ENCODE measurements around the gene DGCR8.

Gene DGCR8

GRCh38 chr22:20123366-20124082 is 43.5 kb downstream of the DGCR8 start:
- intact Hi-C loops (cut with micrococcal nuclease), result no loop called here
- Mint-ChIP-seq H3K4me1 (ENCODE audit: low read depth) (peaks cover 11% of the 10 kb centered on the region), H3K36me3 (ENCODE audit: low read depth) (peaks cover 98% of the 10 kb centered on the region), H3K27me3 (no peaks in the 10 kb centered on the region), H3K27ac (no peak overlapping the region), H3K9me3 (no peaks in the 10 kb centered on the region), H3K4me3 (no peak overlapping the region)

GRCh38 chr22:20124083-20124787 is 44.2 kb downstream of the DGCR8 start:
- Mint-ChIP-seq H3K4me3 (no peak overlapping the region), H3K9me3 (no peaks in the 10 kb centered on the region), H3K4me1 (ENCODE audit: low read depth) (peaks cover 4% of the 10 kb centered on the region), H3K36me3 (ENCODE audit: low read depth) (peaks cover 91% of the 10 kb centered on the region), H3K27ac (no peak overlapping the region), H3K27me3 (no peaks in the 10 kb centered on the region)
- intact Hi-C loops (cut with micrococcal nuclease), result no loop called here

DNA sequence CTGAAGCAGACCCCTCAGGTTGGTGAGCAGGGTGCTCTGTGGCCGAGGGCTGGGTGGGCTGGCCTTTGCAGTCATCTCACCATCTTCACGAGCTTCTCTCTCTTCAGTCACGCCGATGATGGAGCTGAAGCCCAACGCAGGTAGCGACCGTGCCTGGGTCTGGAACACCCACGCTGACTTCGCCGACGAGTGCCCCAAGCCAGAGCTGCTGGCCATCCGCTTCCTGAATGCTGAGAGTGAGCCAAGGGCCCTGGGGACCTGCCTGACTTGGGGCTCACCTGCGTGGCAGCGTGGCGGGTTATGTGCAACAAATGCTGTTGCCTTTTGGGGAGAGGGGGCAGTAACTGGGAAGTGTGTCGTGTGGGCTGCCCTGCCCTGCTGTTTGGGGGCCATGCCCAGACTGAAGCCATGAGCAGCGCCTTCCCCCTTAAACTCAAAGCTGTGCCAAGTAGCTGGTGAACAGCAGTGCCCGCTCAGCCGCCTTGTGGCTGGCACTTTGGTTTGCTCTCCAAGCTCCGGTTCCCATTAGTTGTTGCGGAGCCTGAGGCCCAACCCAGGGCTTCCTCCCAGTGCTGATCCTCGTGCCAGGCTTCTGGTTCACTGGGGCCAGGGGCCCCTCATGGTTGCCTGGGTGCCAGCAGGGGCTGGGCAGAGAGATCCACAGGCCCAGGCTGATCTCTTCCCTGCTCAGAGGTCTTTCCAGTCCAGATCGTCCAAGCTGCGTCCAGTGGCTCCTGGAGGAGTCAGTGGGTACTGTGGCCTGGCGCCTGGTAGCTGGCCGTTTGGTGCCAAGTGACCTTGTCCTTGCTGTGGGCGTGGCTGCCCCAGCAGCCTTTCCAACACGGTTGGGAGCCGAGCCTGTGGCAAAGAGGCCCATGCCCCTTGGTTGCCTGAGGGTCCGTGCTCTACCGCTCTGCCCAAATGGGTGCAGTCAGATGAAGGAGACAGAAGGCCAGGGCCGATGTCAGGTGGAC is 45.4 kb downstream of the DGCR8 start:
- no peak overlapping the region for H3K27ac Mint-ChIP-seq
- intact Hi-C loops (cut with micrococcal nuclease), result no loop called here

GRCh38 chr22:20126284-20127029 is 46.4 kb downstream of the DGCR8 start:
- intact Hi-C loops (cut with micrococcal nuclease), result no loop called here
- Mint-ChIP-seq H3K4me1 (ENCODE audit: low read depth) (peaks cover 15% of the 10 kb centered on the region), H3K27me3 (no peaks in the 10 kb centered on the region), H3K9me3 (no peaks in the 10 kb centered on the region), H3K4me3 (no peak overlapping the region), H3K36me3 (ENCODE audit: low read depth) (peaks cover 69% of the 10 kb centered on the region), H3K27ac (no peak overlapping the region)

More for the DNA sequence above, 45.4 kb downstream of the DGCR8 start:
- H3K36me3 Mint-ChIP-seq (ENCODE audit: low read depth), result peaks cover 79% of the 10 kb centered on the region
- peaks cover 11% of the 10 kb centered on the region for H3K4me1 Mint-ChIP-seq (ENCODE audit: low read depth)
- no peaks in the 10 kb centered on the region for H3K27me3 Mint-ChIP-seq
- no peak overlapping the region for H3K4me3 Mint-ChIP-seq
- H3K9me3 Mint-ChIP-seq, result no peaks in the 10 kb centered on the region

DNA sequence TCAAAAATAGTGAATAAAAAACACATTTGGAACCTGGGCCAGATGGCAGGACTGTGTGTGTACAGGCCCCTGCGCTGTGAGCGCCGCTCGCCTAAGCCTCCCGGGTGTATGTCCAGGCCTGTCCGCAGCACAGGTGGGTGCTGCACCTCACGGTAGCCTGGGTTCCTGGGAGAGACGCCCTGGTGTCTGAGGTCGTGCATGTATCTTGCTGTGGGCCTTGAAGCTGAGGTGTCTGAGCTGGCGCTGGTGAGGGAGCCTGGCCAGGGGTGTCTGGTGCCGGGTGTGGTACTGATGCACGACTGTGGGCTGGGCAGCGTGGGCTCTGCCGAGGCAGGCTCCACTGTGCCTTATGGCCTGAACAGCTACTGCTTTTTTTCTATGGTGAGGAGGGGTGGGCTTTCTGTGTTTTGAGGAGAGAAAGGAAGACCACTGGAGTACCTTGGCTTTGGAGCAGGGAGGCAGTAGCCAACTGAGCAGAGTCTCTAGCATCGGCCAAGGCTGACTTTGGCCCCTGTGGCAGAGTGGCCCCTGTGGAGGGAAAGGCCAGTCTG is 47.4 kb downstream of the DGCR8 start:
- Mint-ChIP-seq H3K36me3 (ENCODE audit: low read depth) (peaks cover 60% of the 10 kb centered on the region), H3K9me3 (no peaks in the 10 kb centered on the region)

DNA sequence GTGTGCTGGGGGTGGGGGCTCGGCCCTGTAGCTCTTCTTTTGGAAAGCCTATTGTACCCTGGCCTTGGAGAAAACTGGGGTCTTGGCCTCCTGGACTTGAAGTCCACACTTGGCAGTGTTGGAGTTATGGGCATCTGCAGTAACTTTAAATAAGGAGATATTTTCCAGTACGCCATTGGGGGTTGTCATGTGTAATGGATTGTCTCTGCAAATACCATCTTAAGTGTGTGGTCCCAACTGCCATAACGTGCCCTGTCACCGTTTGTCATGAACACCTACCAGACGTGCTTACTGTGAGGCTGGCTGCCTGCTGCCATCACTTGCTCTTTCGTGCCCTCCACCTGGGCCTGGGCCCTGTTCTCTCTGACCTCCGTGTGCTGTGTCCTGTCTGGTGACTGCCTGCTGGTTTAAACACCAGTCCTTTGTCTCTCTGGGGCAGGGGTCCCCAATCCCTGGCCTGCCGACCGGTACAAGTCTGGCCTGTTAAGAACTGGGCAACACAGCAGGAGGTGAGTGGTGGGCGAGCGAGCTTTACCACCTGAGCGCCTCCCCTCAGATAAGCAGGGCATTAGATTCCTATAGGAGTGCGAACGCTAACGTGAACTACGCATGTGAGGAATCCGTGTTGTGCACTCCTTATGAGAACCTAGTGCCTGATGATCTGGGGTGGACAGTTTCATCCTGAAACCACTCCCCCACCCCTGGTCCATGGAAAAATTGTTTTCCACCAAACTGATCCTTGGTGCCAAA is 48.0 kb downstream of the DGCR8 start:
- H3K27ac Mint-ChIP-seq, result no peak overlapping the region
- H3K36me3 Mint-ChIP-seq (ENCODE audit: low read depth), result peaks cover 53% of the 10 kb centered on the region
- H3K27me3 Mint-ChIP-seq, result no peaks in the 10 kb centered on the region
- no peak overlapping the region for H3K4me3 Mint-ChIP-seq
- peaks cover 23% of the 10 kb centered on the region for H3K4me1 Mint-ChIP-seq (ENCODE audit: low read depth)
- no peaks in the 10 kb centered on the region for H3K9me3 Mint-ChIP-seq
- intact Hi-C loops (cut with micrococcal nuclease), result no loop called here

More for the DNA sequence above, 47.4 kb downstream of the DGCR8 start:
- peaks cover 17% of the 10 kb centered on the region for H3K4me1 Mint-ChIP-seq (ENCODE audit: low read depth)
- no peak overlapping the region for H3K27ac Mint-ChIP-seq
- intact Hi-C loops (cut with micrococcal nuclease), result no loop called here
- H3K4me3 Mint-ChIP-seq, result no peak overlapping the region
- no peaks in the 10 kb centered on the region for H3K27me3 Mint-ChIP-seq

GRCh38 chr22:20128619-20128901 is 48.5 kb downstream of the DGCR8 start:
- intact Hi-C loops (cut with micrococcal nuclease), result no loop called here
- H3K4me1 Mint-ChIP-seq (ENCODE audit: low read depth), result peaks cover 28% of the 10 kb centered on the region
- no peak overlapping the region for H3K4me3 Mint-ChIP-seq
- no peaks in the 10 kb centered on the region for H3K27me3 Mint-ChIP-seq
- no peak overlapping the region for H3K27ac Mint-ChIP-seq
- H3K9me3 Mint-ChIP-seq, result no peaks in the 10 kb centered on the region
- peaks cover 48% of the 10 kb centered on the region for H3K36me3 Mint-ChIP-seq (ENCODE audit: low read depth)

GRCh38 chr22:20128902-20129746 is 49.1 kb downstream of the DGCR8 start:
- Mint-ChIP-seq H3K27ac (no peak overlapping the region), H3K9me3 (no peaks in the 10 kb centered on the region), H3K4me3 (no peak overlapping the region), H3K27me3 (no peaks in the 10 kb centered on the region), H3K4me1 (ENCODE audit: low read depth) (peaks cover 34% of the 10 kb centered on the region), H3K36me3 (ENCODE audit: low read depth) (peaks cover 42% of the 10 kb centered on the region)
- intact Hi-C loops (cut with micrococcal nuclease), result no loop called here

GRCh38 chr22:20129747-20130014 is 49.6 kb downstream of the DGCR8 start:
- no peak overlapping the region for H3K4me3 Mint-ChIP-seq
- no peaks in the 10 kb centered on the region for H3K27me3 Mint-ChIP-seq
- H3K4me1 Mint-ChIP-seq (ENCODE audit: low read depth), result peaks cover 39% of the 10 kb centered on the region
- H3K36me3 Mint-ChIP-seq (ENCODE audit: low read depth), result peaks cover 37% of the 10 kb centered on the region
- intact Hi-C loops (cut with micrococcal nuclease), result no loop called here
- no peak overlapping the region for H3K27ac Mint-ChIP-seq
- no peaks in the 10 kb centered on the region for H3K9me3 Mint-ChIP-seq

DNA sequence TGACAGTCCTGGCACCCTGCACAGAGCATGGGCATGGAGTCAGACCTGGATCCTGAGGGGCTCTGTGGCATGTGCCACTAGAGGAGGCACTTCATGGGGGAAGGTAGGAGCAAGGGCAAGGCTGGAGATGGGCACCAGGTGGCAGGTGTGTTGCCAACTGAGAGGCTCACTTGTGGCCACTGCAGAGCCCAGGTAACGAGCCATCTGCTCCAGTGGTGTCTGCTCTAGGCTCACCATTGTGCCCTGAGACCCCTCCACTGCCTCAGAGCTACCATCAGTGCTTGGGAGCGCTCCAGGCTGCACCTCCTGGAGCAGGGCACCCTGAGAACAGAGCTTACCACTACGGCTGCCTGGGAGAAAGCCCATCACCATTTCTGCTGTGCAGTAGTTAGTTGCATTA is 50.3 kb downstream of the DGCR8 start:
- no peaks in the 10 kb centered on the region for H3K27me3 Mint-ChIP-seq
- H3K27ac Mint-ChIP-seq, result no peak overlapping the region
- peaks cover 40% of the 10 kb centered on the region for H3K4me1 Mint-ChIP-seq (ENCODE audit: low read depth)
- intact Hi-C loops (cut with micrococcal nuclease), result no loop called here
- H3K9me3 Mint-ChIP-seq, result no peaks in the 10 kb centered on the region
- no peak overlapping the region for H3K4me3 Mint-ChIP-seq
- peaks cover 31% of the 10 kb centered on the region for H3K36me3 Mint-ChIP-seq (ENCODE audit: low read depth)

- no peaks in the 10 kb centered on the region for H3K27me3 Mint-ChIP-seq
Observed at GRCh38 chr22:20130731-20131596, 50.9 kb downstream of the DGCR8 start.

DNA sequence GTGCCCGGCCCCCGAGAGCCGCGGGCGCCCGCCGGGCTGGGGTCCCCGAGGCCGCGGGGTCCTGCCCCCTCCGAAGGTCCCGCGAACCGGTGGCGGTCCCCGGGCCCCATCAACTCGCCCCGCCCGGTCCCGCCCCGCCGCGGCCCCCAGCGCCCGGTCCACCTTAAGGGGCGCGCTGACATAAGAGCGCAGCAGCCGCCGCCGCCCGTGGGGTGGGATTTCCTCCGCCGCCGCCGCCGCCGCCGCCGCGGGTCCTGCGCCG is 51.5 kb downstream of the DGCR8 start, which contains the start of gene ZDHHC8:
ZDHHC8 (plus strand) TSS at position 208 of the 262 bp plus-strand sequence. CDS start 144 bp downstream, outside the sequence.
- H3K27me3 Mint-ChIP-seq, result no peaks in the 10 kb centered on the region
- intact Hi-C loops (cut with micrococcal nuclease), result loop anchor here (1.0 kb wide), 1 partner anchor 14 kb away; the partner anchor contains the start of gene TRMT2A
- peak within 1 kb of the TSS; percentile 83 for H3K4me3 Mint-ChIP-seq
- no peaks in the 10 kb centered on the region for H3K9me3 Mint-ChIP-seq
- peak within 1 kb of the TSS; percentile 66 for H3K27ac Mint-ChIP-seq
- H3K36me3 Mint-ChIP-seq (ENCODE audit: low read depth), result peaks cover 18% of the 10 kb centered on the region
- H3K4me1 Mint-ChIP-seq (ENCODE audit: low read depth), result peaks cover 45% of the 10 kb centered on the region

More at GRCh38 chr22:20130731-20131596, 50.9 kb downstream of the DGCR8 start:
- Mint-ChIP-seq H3K4me3 (peak overlapping the region; percentile 63), H3K36me3 (ENCODE audit: low read depth) (peaks cover 24% of the 10 kb centered on the region), H3K4me1 (ENCODE audit: low read depth) (peaks cover 40% of the 10 kb centered on the region), H3K27ac (no peak overlapping the region), H3K9me3 (no peaks in the 10 kb centered on the region)
- intact Hi-C loops (cut with micrococcal nuclease), result loop anchor here (1.0 kb wide), 1 partner anchor 14 kb away; the partner anchor contains the start of gene TRMT2A
